GM12878 (cell line): ENCODE data around the gene SULT2A1. TPM values are rescaled to one million over a fixed set of nuclear protein-coding genes. Genes with fewer than 3 reads are reported as not detected.

ENCODE experiments used
- ATAC-seq: fragments of 200-7000 bp; cut with Tn5 transposase; 3 replicates; pipeline ENCODE4 v1.9.1; 2020; ENCODE audit warnings: mild to moderate bottlenecking, moderate library complexity
- BruUV-seq: library from RNA; stranded (reverse); fragments of 400-500 nt; replicated peaks from 2 replicates; lab custom pipeline; 2021; lab: Mats Ljungman, UMichigan
- CTCF ChIA-PET: fragments of 300-600 bp; sonication (Branson Sonifier 250); formaldehyde crosslinking; extraction: SDS; loops from one replicate; lab custom pipeline; 2021; ENCODE audit warnings: inconsistent platforms; lab: Yijun Ruan, JAX
- POLR2A ChIA-PET: fragments of 350-600 bp; formaldehyde crosslinking; extraction: SDS; loops from one replicate; lab custom pipeline; 2021; ENCODE audit warnings: inconsistent platforms; lab: Charles Lee
- RAD21 ChIA-PET: fragments of 300-600 bp; sonication (Branson Sonifier 250); formaldehyde crosslinking; loops from one replicate; lab custom pipeline; 2023; ENCODE audit warnings: antibody characterized with exemption; ENCODE audit not compliant: unreplicated experiment; lab: Charles Lee
- SMC1A ChIA-PET: fragments of 300-600 bp; sonication (Branson Sonifier 250); formaldehyde crosslinking; loops from one replicate; lab custom pipeline; 2023; ENCODE audit not compliant: unreplicated experiment, uncharacterized antibody; lab: Charles Lee
- DNase-seq: peaks from one replicate; pipeline ENCODE4 v3.0.0-alpha.2; 2011; ENCODE audit warnings: low read depth, low spot score
- FAIRE-seq: peaks from 3 replicates; lab custom pipeline; 2011; peaks lifted over from hg19 to GRCh38; lab: Jason Lieb, UNC
- H2AFZ ChIP-seq: 2 replicates; pipeline ENCODE4 v1.6.0; 2011; ENCODE audit warnings: low read depth, low read length, control low read depth; ENCODE audit not compliant: control insufficient read depth
- H3K27ac ChIP-seq: 2 replicates; pipeline ENCODE4 v1.5.1; 2011; ENCODE audit warnings: control low read depth; ENCODE audit not compliant: control insufficient read depth, insufficient read depth
- H3K27me3 ChIP-seq, 2 experiments: replicated peaks in 1 of 2; 2 replicates each; pipeline versions ENCODE4 v1.6.0 to v1.6.1; 2011; ENCODE audit warnings: low read length in 1 of 2; ENCODE audit not compliant: control insufficient read depth in 2 of 2, insufficient read depth in 2 of 2
- H3K36me3 ChIP-seq, 2 experiments: 2 replicates each; pipeline ENCODE4 v1.5.1; 2011; ENCODE audit warnings: low read length in 1 of 2; ENCODE audit not compliant: control insufficient read depth in 2 of 2, insufficient read depth in 2 of 2
- H3K4me1 ChIP-seq: 2 replicates; pipeline ENCODE4 v1.6.1; 2011; ENCODE audit warnings: mild to moderate bottlenecking, low read length, moderate library complexity, mixed read lengths; ENCODE audit not compliant: control insufficient read depth, insufficient read depth
- H3K4me2 ChIP-seq: 2 replicates; pipeline ENCODE4 v1.6.0; 2011; ENCODE audit warnings: control low read depth; ENCODE audit not compliant: control insufficient read depth, insufficient read depth
- H3K4me3 ChIP-seq: fragments of 200-600 bp; sonication (generic); 2 replicates; pipeline ENCODE4 v1.5.1; 2016
- H3K79me2 ChIP-seq: 2 replicates; pipeline ENCODE4 v1.6.0; 2011; ENCODE audit warnings: low read length; ENCODE audit not compliant: control insufficient read depth, insufficient read depth
- H3K9ac ChIP-seq: 2 replicates; pipeline ENCODE4 v1.8.0; 2011; ENCODE audit warnings: low read length, control low read depth, mixed read lengths; ENCODE audit not compliant: control insufficient read depth, insufficient read depth
- H3K9me3 ChIP-seq: replicated peaks from 3 replicates; pipeline ENCODE4 v1.5.1; 2011; ENCODE audit warnings: mild to moderate bottlenecking, low read length; ENCODE audit not compliant: control insufficient read depth, insufficient read depth
- H4K20me1 ChIP-seq: 2 replicates; pipeline ENCODE4 v1.6.0; 2011; ENCODE audit not compliant: control insufficient read depth, insufficient read depth
- ATF2 ChIP-seq: IDR thresholded peaks from 2 replicates; pipeline ENCODE4 v1.6.1; 2012; ENCODE audit warnings: low read length, inconsistent platforms
- GABPA ChIP-seq: IDR thresholded peaks from 2 replicates; pipeline ENCODE4 v1.6.1; 2014; ENCODE audit warnings: antibody characterized with exemption, low read depth, mild to moderate bottlenecking, inconsistent platforms
- JUNB ChIP-seq: IDR thresholded peaks from 2 replicates; pipeline ENCODE4 v1.6.1; 2016; ENCODE audit warnings: antibody characterized with exemption, mild to moderate bottlenecking
- NFYB ChIP-seq: IDR thresholded peaks from 2 replicates; pipeline ENCODE4 v1.6.1; 2011; ENCODE audit warnings: low read depth, mild to moderate bottlenecking, low read length, improper control_type of control experiment, moderate library complexity; ENCODE audit not compliant: insufficient read depth
- NKRF ChIP-seq: fragments of 450-650 bp; conservative IDR thresholded peaks from 2 replicates; pipeline ENCODE4 v1.6.1; 2017; ENCODE audit warnings: mild to moderate bottlenecking, moderate library complexity
- NR2F1 ChIP-seq: fragments of 450-650 bp; conservative IDR thresholded peaks from 2 replicates; pipeline ENCODE4 v1.6.1; 2017; ENCODE audit warnings: mild to moderate bottlenecking
- ZNF24 ChIP-seq: fragments of 450-650 bp; IDR thresholded peaks from 2 replicates; pipeline ENCODE4 v1.6.1; 2017; ENCODE audit warnings: antibody characterized with exemption, mild to moderate bottlenecking
- ZSCAN29 ChIP-seq: fragments of 450-650 bp; IDR thresholded peaks from 2 replicates; pipeline ENCODE4 v1.6.1; 2017; ENCODE audit warnings: mild to moderate bottlenecking, moderate library complexity
- WGBS: methylation state at CpG from one replicate; pipeline ENCODE4 v1.1.6; 2016; ENCODE audit warnings: low lambda C conversion rate; ENCODE audit not compliant: insufficient replicate concordance, insufficient coverage; ENCODE audit errors: missing lambda C conversion rate; 5-methylcytosine and 5-hydroxymethylcytosine counted together
- in situ Hi-C: fragments of 300-500 bp; cut with MboI; formaldehyde crosslinking; loops from 9 replicates; pipeline ENCODE4 v1.14.3; 2018; ENCODE audit warnings: mixed read lengths
- intact Hi-C: fragments of 100-400 bp; cut with micrococcal nuclease; formaldehyde crosslinking; loops from one replicate; pipeline ENCODE4 v1.14.2; 2022; ENCODE audit not compliant: unreplicated experiment
- polyA plus RNA-seq, 11 experiments: library from polyadenylated mRNA; depleted of rRNA in 4 of 11; unstranded in 6 of 11; stranded (reverse) in 5 of 11; fragments of >200 nt; fragmentation: Nextera tagmentation in 4 of 11; fragmentation: Illumina TruSeq in 1 of 11; extraction: Ambion mirVana in 4 of 11; extraction: Trizol in 1 of 11; gene quantifications; 1 replicate in 1 of 11; 2 replicates in 10 of 11; pipeline versions ENCODE4 v1.2.1 to v1.2.3, GENCODE V29; 2011 to 2016; ENCODE audit warnings: inconsistent platforms in 2 of 11, missing spikeins in 2 of 11, low read depth in 1 of 11
- total RNA-seq, 4 experiments: library from RNA; depleted of rRNA in 3 of 4; stranded (reverse); fragments of >200 nt in 3 of 4; fragmentation: Illumina TruSeq in 1 of 4; extraction: Trizol in 1 of 4; gene quantifications; 2 replicates each; pipeline versions ENCODE4 v1.2.1 to v1.2.3, GENCODE V29; 2013 to 2021

Gene SULT2A1
- total and polyA plus RNA-seq, 10 of the 15 experiments (the other 5 are each of a cell fraction or from before 2014, with no cell fraction given): 0.13 TPM; not detected in 9

DNA sequence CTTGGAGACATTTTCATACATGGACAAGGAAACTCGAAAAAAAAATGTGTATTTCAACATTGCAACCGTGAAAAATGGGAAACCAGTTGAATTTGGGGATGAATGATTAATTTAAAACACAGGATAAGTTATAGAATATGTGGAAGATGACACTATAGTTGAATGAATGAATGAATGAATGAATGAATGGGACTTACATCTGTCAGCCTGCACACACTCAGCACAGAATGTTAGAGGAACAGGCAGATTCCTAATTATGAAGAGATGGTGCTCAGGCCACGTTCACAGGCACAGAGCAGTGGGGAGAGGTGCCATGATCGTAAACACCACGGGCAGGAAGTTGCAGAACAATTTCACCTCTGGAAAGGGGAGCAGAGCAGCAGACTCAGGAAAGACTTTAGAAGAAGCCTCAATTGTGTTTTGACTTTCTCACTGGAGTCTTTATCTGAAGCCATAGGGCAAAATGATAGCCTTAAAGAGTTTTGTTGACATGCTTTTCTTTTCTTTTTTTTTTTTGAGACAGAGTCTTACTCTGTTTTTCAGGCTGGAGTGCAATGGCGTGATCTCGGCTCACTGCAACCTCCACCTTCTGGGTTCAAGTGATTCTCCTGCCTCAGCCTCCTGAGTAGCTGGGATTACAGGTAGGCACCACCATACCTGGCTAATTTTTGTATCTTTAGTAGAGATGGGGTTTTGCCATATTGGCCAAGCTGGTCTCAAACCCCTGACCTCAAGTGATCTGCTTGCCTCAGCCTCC is 4.9 kb upstream of the SULT2A1 start:
- ChIA-PET POLR2A (no interaction called here), CTCF (no interaction called here), SMC1A (no interaction called here), RAD21 (no interaction called here)
- intact Hi-C loops: no loop called here
- no peak for DNase-seq
- no peak for FAIRE-seq
- Histone ChIP-seq H3K36me3 (no peaks in the 10 kb centered on the region), H4K20me1 (no peaks in the 10 kb centered on the region), H3K4me2 (no peak overlapping the region), H3K4me3 (no peak overlapping the region), H2AFZ (no peak overlapping the region), H3K9me3 (no peaks in the 10 kb centered on the region; the same call in 2 of the 3 replicates), H3K9ac (no peak overlapping the region), H3K27ac (no peak overlapping the region), H3K4me1 (no peaks in the 10 kb centered on the region), H3K79me2 (no peaks in the 10 kb centered on the region), H3K27me3 (no peaks in the 10 kb centered on the region)
- BruUV-seq: no TSS peak
- peak; percentile 69 for TF ChIP-seq ZNF24
- TF ChIP-seq GABPA: no peak
- ATAC-seq: no peak
- in situ Hi-C loops: no loop called here
- WGBS: 6% methylated on average over 7 of the region's 7 CpGs

GRCh38 chr19:47885067-47885463 is 1.1 kb downstream of the SULT2A1 start:
- Histone ChIP-seq H3K79me2 (no peaks in the 10 kb centered on the region), H3K9ac (no peak overlapping the region), H4K20me1 (no peaks in the 10 kb centered on the region), H3K9me3 (no peaks in the 10 kb centered on the region), H3K27ac (no peak overlapping the region), H3K36me3 (no peaks in the 10 kb centered on the region), H2AFZ (no peak overlapping the region), H3K27me3 (no peaks in the 10 kb centered on the region), H3K4me3 (no peak overlapping the region), H3K4me2 (no peak overlapping the region), H3K4me1 (no peaks in the 10 kb centered on the region)
- BruUV-seq: no TSS peak
- intact Hi-C loops (no loop called here), in situ Hi-C loops (no loop called here)
- WGBS: 48% methylated on average over 5 of the region's 5 CpGs
- no peak for ATAC-seq
- DNase-seq: no peak
- SMC1A ChIA-PET: no interaction called here
- CTCF ChIA-PET: no interaction called here
- no peak for FAIRE-seq
- RAD21 ChIA-PET: no interaction called here
- POLR2A ChIA-PET: no interaction called here
- TF ChIP-seq ATF2 (no peak), NFYB (no peak), JUNB (no peak), ZSCAN29 (no peak), NKRF (no peak), NR2F1 (no peak)
